GM23248 (cell line): ENCODE measurements around the gene ZKSCAN1. TPM values are rescaled to one million over a fixed set of nuclear protein-coding genes. Genes with fewer than 3 reads are reported as not detected.

Source experiments
- DNase-seq: peaks from one replicate; pipeline ENCODE4 v3.0.0-alpha.2; 2015
- H2AFZ ChIP-seq: fragments of 200-600 bp; sonication (generic); 2 replicates; pipeline ENCODE4 v1.6.1; 2016; ENCODE audit warnings: antibody characterized with exemption
- H3F3A ChIP-seq: fragments of 200-600 bp; sonication (generic); 2 replicates; pipeline ENCODE4 v1.6.1; 2016; ENCODE audit warnings: mild to moderate bottlenecking, antibody characterized with exemption, mixed run types; ENCODE audit not compliant: insufficient read depth
- H3K27ac ChIP-seq: fragments of 200-600 bp; sonication (generic); 2 replicates; pipeline ENCODE4 v1.5.1; 2016; ENCODE audit warnings: mild to moderate bottlenecking
- H3K27me3 ChIP-seq: fragments of 200-600 bp; sonication (generic); replicated peaks from 2 replicates; pipeline ENCODE4 v1.6.1; 2016; ENCODE audit warnings: mild to moderate bottlenecking; ENCODE audit not compliant: insufficient read depth
- H3K36me3 ChIP-seq: fragments of 200-600 bp; sonication (generic); 2 replicates; pipeline ENCODE4 v1.6.1; 2016; ENCODE audit warnings: low read depth, mild to moderate bottlenecking
- H3K4me1 ChIP-seq: fragments of 200-600 bp; sonication (generic); 2 replicates; pipeline ENCODE4 v1.6.1; 2016; ENCODE audit warnings: mild to moderate bottlenecking; ENCODE audit not compliant: insufficient read depth
- H3K4me2 ChIP-seq: fragments of 200-600 bp; sonication (generic); one replicate; pipeline ENCODE4 v1.6.1; 2016; ENCODE audit warnings: mild to moderate bottlenecking; ENCODE audit not compliant: unreplicated experiment
- H3K4me3 ChIP-seq: fragments of 200-600 bp; sonication (generic); 2 replicates; pipeline ENCODE4 v1.5.1; 2016; ENCODE audit warnings: mild to moderate bottlenecking
- H3K79me2 ChIP-seq: fragments of 200-600 bp; sonication (generic); 2 replicates; pipeline ENCODE4 v1.6.1; 2016; ENCODE audit warnings: mild to moderate bottlenecking; ENCODE audit not compliant: insufficient read depth
- H3K9ac ChIP-seq: fragments of 200-600 bp; sonication (generic); 2 replicates; pipeline ENCODE4 v1.6.1; 2016; ENCODE audit warnings: mild to moderate bottlenecking
- H3K9me2 ChIP-seq: fragments of 200-600 bp; sonication (generic); 2 replicates; pipeline ENCODE4 v1.6.1; 2016; ENCODE audit warnings: mixed run types, mild to moderate bottlenecking, moderate library complexity; ENCODE audit not compliant: insufficient read depth
- H3K9me3 ChIP-seq: fragments of 200-600 bp; sonication (generic); one replicate; pipeline ENCODE4 v1.6.1; 2017; ENCODE audit warnings: low read depth
- H4K20me1 ChIP-seq: fragments of 200-600 bp; sonication (generic); 2 replicates; pipeline ENCODE4 v1.6.0; 2016; ENCODE audit not compliant: insufficient read depth
- EZH2 ChIP-seq: fragments of 200-600 bp; sonication (generic); IDR thresholded peaks from 2 replicates; pipeline ENCODE4 v1.6.1; 2018; ENCODE audit warnings: antibody characterized with exemption, mild to moderate bottlenecking; ENCODE audit not compliant: insufficient read depth, poor library complexity, severe bottlenecking
- EZH2phosphoT487 ChIP-seq: fragments of 200-600 bp; sonication (generic); IDR thresholded peaks from 2 replicates; pipeline ENCODE4 v1.6.1; 2018; ENCODE audit warnings: antibody characterized with exemption, moderate library complexity, mild to moderate bottlenecking, low read depth; ENCODE audit not compliant: insufficient read depth
- WGBS, 2 experiments: methylation state at CpG; one replicate each; pipeline ENCODE4 v1.1.6; 2015 to 2017; ENCODE audit warnings: low lambda C conversion rate in 2 of 2, low coverage in 1 of 2; ENCODE audit errors: missing lambda C conversion rate in 2 of 2; 5-methylcytosine and 5-hydroxymethylcytosine counted together
- in situ Hi-C: fragments of 300-500 bp; cut with MboI; formaldehyde crosslinking; loops from 2 replicates; pipeline ENCODE4 v1.15.0; 2020
- polyA plus RNA-seq: library from polyadenylated mRNA; unstranded; fragments of >200 nt; fragmentation: Nextera tagmentation; extraction: Ambion mirVana; gene quantifications from 2 replicates; pipeline ENCODE4 v1.2.1, GENCODE V29; 2016
- total RNA-seq: library from RNA; depleted of rRNA; stranded (reverse); fragments of >200 nt; shearing (Covaris generic); gene quantifications from 2 replicates; pipeline ENCODE4 v1.2.3, GENCODE V29; 2014

ZKSCAN1 gene
- total and polyA plus RNA-seq, 2 experiments from 2014 or later = 21.9 to 33.7 TPM

- H2AFZ ChIP-seq = no peak overlapping the region
- WGBS, 2 experiments = 95 to 96% methylated on average over 8 to 10 of the region's 10 CpGs
- H3K9me3 ChIP-seq = no peaks in the 10 kb centered on the region
- TF ChIP-seq EZH2 (no peak), EZH2phosphoT487 (no peak)
- H3K27ac ChIP-seq = no peak overlapping the region
- H3F3A ChIP-seq = no peaks in the 10 kb centered on the region
- no peaks in the 10 kb centered on the region for H3K4me1 ChIP-seq
- H3K27me3 ChIP-seq = no peaks in the 10 kb centered on the region
- H3K9ac ChIP-seq = no peak overlapping the region
- H3K79me2 ChIP-seq = peaks cover 17% of the 10 kb centered on the region
- H3K4me2 ChIP-seq = no peak overlapping the region
- no peak overlapping the region for H3K4me3 ChIP-seq
- no peaks in the 10 kb centered on the region; the same call in 1 of the 2 replicates for H3K36me3 ChIP-seq
- in situ Hi-C loops = no loop called here
- DNase-seq = no peak
- H3K9me2 ChIP-seq = no peaks in the 10 kb centered on the region
- H4K20me1 ChIP-seq = no peaks in the 10 kb centered on the region
Observed at GRCh38 chr7:100057006-100057405, 41.6 kb downstream of the ZKSCAN1 start.

DNA sequence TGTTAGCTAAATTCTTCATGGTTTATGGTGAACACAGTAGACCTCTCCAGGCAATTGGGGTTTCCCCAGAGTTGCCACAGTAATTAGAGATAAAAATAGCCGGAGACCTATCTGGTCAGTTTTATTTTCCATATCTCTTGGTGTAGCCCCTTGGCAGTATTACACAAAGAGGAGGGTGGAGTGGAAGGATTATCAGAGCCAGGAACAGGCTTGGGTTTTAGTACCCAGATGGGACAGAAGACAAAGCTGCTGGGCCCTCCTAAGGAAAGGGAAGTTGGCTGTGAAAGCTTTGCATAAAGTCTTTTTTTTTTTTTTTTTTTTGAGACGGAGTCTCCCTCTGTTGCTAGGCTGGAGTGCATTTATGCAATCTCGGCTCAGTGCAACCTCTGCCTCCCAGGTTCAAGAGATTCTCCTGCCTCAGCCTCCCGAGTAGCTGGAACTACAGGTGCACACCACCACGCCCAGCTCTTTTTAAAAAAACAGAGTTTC, 43.9 kb downstream of the ZKSCAN1 start:
- Histone ChIP-seq H3K4me2 (no peak overlapping the region), H3K9ac (no peak overlapping the region), H3K4me3 (no peak overlapping the region), H4K20me1 (no peaks in the 10 kb centered on the region), H3K36me3 (no peaks in the 10 kb centered on the region; the same call in 1 of the 2 replicates), H2AFZ (no peak overlapping the region), H3K79me2 (0 out of 2 replicates have a peak, but pooled peaks cover 1% of the 10 kb centered on the region), H3K4me1 (no peaks in the 10 kb centered on the region), H3K27me3 (no peaks in the 10 kb centered on the region), H3K9me2 (no peaks in the 10 kb centered on the region), H3F3A (no peaks in the 10 kb centered on the region), H3K27ac (no peak overlapping the region), H3K9me3 (no peaks in the 10 kb centered on the region)
- 81 to 85% methylated on average over 4 to 5 of the region's 5 CpGs for WGBS, 2 experiments
- TF ChIP-seq EZH2 (no peak), EZH2phosphoT487 (no peak)
- no peak for DNase-seq
- in situ Hi-C loops = no loop called here

DNA sequence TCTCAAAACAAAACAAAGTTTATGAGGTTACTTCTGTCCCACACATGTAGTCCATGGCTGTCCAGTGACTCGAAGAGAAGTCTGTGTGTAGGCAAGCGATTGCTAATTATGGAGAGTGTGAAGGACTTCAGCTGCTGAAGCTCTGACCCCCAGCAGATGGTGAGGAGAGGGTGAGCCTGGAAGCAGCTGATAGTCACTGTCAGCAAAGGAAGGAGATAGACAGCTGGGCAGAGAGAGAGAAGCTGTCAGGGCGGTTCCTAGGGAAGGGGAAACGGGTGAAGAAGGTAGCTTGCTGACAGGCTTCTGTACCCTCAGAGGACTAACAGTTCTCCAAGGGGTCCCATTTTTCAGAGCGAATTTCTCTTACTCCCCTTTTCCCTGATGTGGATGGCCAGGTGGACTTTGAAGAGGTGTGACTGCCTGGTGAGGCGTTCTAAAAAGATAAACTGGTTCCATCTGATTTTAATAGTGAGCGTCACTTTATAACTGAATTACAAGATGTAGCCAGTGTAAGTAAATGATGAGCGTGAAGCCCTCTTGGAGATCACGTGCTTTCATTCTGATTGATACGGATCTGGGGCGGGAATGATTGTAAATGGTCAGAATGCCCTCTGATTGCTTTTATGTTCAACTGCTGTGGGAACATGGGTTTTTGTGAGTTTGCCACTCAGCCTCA, 46.3 kb downstream of the ZKSCAN1 start:
- H3K79me2 ChIP-seq = no peaks in the 10 kb centered on the region
- H3K27me3 ChIP-seq = no peaks in the 10 kb centered on the region
- no peaks in the 10 kb centered on the region for H3K9me2 ChIP-seq
- TF ChIP-seq EZH2phosphoT487 (no peak), EZH2 (no peak)
- H3K4me2 ChIP-seq = no peak overlapping the region
- no peaks in the 10 kb centered on the region; the same call in 1 of the 2 replicates for H3K36me3 ChIP-seq
- no peaks in the 10 kb centered on the region for H4K20me1 ChIP-seq
- in situ Hi-C loops = no loop called here
- H3K27ac ChIP-seq = no peak overlapping the region
- H3K4me1 ChIP-seq = 0 out of 2 replicates have a peak, but pooled peaks cover 7% of the 10 kb centered on the region
- no peak overlapping the region for H2AFZ ChIP-seq
- no peak overlapping the region for H3K9ac ChIP-seq
- no peak for DNase-seq
- H3K4me3 ChIP-seq = no peak overlapping the region
- H3F3A ChIP-seq = peaks cover 11% of the 10 kb centered on the region; the same call in 1 of the 2 replicates
- no peaks in the 10 kb centered on the region for H3K9me3 ChIP-seq
- 89 to 90% methylated on average over 11 of the region's 11 CpGs for WGBS, 2 experiments

DNA sequence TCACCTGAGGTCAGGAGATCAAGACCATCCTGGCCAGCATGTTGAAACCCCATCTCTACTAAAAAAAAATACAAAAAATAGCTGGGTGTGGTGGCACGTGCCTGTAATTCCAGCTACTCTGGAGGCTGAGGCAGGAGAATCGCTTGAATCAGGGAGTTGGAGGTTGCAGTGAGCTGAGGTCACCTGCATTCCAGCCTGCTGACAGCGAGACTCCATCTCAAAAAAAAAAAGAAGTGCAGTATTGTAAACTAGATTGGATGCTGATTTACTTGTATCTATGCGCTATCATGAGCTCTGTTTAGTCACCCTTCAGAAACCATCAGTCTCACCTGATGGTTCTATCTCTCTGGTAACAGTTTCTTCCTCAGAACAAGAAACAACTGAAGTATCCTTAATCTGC, 48.0 kb downstream of the ZKSCAN1 start:
- no peak for DNase-seq
- WGBS, 2 experiments = 87 to 92% methylated on average over 4 of the region's 4 CpGs
- H3K27me3 ChIP-seq = no peaks in the 10 kb centered on the region
- H3K4me1 ChIP-seq = 0 out of 2 replicates have a peak, but pooled peaks cover 7% of the 10 kb centered on the region
- H3K9ac ChIP-seq = no peak overlapping the region
- no peaks in the 10 kb centered on the region for H3K9me2 ChIP-seq
- no peak overlapping the region for H3K4me2 ChIP-seq
- in situ Hi-C loops = no loop called here
- no peak overlapping the region for H3K4me3 ChIP-seq
- H3F3A ChIP-seq = peaks cover 18% of the 10 kb centered on the region; the same call in 1 of the 2 replicates
- H4K20me1 ChIP-seq = no peaks in the 10 kb centered on the region
- H3K79me2 ChIP-seq = no peaks in the 10 kb centered on the region
- H3K9me3 ChIP-seq = no peaks in the 10 kb centered on the region
- no peak overlapping the region for H2AFZ ChIP-seq
- no peak overlapping the region for H3K27ac ChIP-seq
- no peaks in the 10 kb centered on the region; the same call in 1 of the 2 replicates for H3K36me3 ChIP-seq
- TF ChIP-seq EZH2phosphoT487 = no peak
- no peak for TF ChIP-seq EZH2
